H9 (cell line): ENCODE measurements around the gene TOP1. TPM values are rescaled to one million over a fixed set of nuclear protein-coding genes. Genes with fewer than 3 reads are reported as not detected.

Source experiments
- DNase-seq: peaks from one replicate; pipeline ENCODE4 v3.0.0-alpha.2; 2017
- H2AFZ ChIP-seq: one replicate; pipeline ENCODE4 v1.6.1; 2013; ENCODE audit warnings: mild to moderate bottlenecking, low read length, control low read depth, moderate library complexity
- H2AK5ac ChIP-seq: 2 replicates; pipeline ENCODE4 v1.6.1; 2013; ENCODE audit warnings: low read length, control low read depth, mixed read lengths; ENCODE audit not compliant: insufficient read length
- H2BK120ac ChIP-seq: one replicate; pipeline ENCODE4 v1.6.1; 2013; ENCODE audit warnings: low read depth, mild to moderate bottlenecking, low read length, control low read depth, inconsistent platforms; ENCODE audit not compliant: poor library complexity, severe bottlenecking
- H2BK12ac ChIP-seq: 2 replicates; pipeline ENCODE4 v1.6.1; 2013; ENCODE audit warnings: low read length, control low read depth, mixed read lengths, low read depth; ENCODE audit not compliant: insufficient read length
- H2BK15ac ChIP-seq: 2 replicates; pipeline ENCODE4 v1.6.1; 2013; ENCODE audit warnings: low read depth, low read length, control low read depth
- H2BK20ac ChIP-seq: one replicate; pipeline ENCODE4 v1.6.1; 2013; ENCODE audit warnings: low read depth, mild to moderate bottlenecking, low read length, control low read depth, inconsistent platforms; ENCODE audit not compliant: poor library complexity, severe bottlenecking
- H2BK5ac ChIP-seq: 2 replicates; pipeline ENCODE4 v1.6.1; 2013; ENCODE audit warnings: low read length, control low read depth, mixed read lengths; ENCODE audit not compliant: insufficient read length
- H3K14ac ChIP-seq: 2 replicates; pipeline ENCODE4 v1.6.1; 2013; ENCODE audit warnings: low read length, control low read depth; ENCODE audit not compliant: insufficient read depth
- H3K18ac ChIP-seq: 2 replicates; pipeline ENCODE4 v1.6.1; 2013; ENCODE audit warnings: low read depth, mild to moderate bottlenecking, mixed read lengths, low read length, control low read depth; ENCODE audit not compliant: insufficient read length
- H3K23ac ChIP-seq: 2 replicates; pipeline ENCODE4 v1.6.1; 2013; ENCODE audit warnings: low read length, control low read depth, mixed read lengths, low read depth; ENCODE audit not compliant: insufficient read length
- H3K23me2 ChIP-seq: 2 replicates; pipeline ENCODE4 v1.6.1; 2013; ENCODE audit warnings: low read depth, mild to moderate bottlenecking, mixed read lengths, low read length, control low read depth; ENCODE audit not compliant: insufficient read length, poor library complexity, severe bottlenecking
- H3K27ac ChIP-seq: 2 replicates; pipeline ENCODE4 v1.5.1; 2013; ENCODE audit warnings: low read length, control low read depth, mixed read lengths, low read depth; ENCODE audit not compliant: insufficient read length
- H3K27me3 ChIP-seq: 2 replicates; pipeline ENCODE4 v1.6.1; 2013; ENCODE audit warnings: low read length, control low read depth, inconsistent platforms; ENCODE audit not compliant: insufficient read depth
- H3K4ac ChIP-seq: 2 replicates; pipeline ENCODE4 v1.6.1; 2013; ENCODE audit warnings: low read depth, mild to moderate bottlenecking, control low read depth, inconsistent platforms, low read length, moderate library complexity
- H3K4me1 ChIP-seq: 2 replicates; pipeline ENCODE4 v1.6.1; 2013; ENCODE audit warnings: low read length, control low read depth, inconsistent platforms; ENCODE audit not compliant: insufficient read depth
- H3K4me2 ChIP-seq: 2 replicates; pipeline ENCODE4 v1.6.1; 2013; ENCODE audit warnings: low read length, control low read depth, mixed read lengths; ENCODE audit not compliant: insufficient read length, insufficient read depth
- H3K56ac ChIP-seq: 2 replicates; pipeline ENCODE4 v1.6.1; 2013; ENCODE audit warnings: low read depth, mild to moderate bottlenecking, mixed read lengths, low read length, control low read depth; ENCODE audit not compliant: insufficient read length
- H3K79me1 ChIP-seq: 2 replicates; pipeline ENCODE4 v1.6.1; 2013; ENCODE audit warnings: low read depth, mild to moderate bottlenecking, moderate library complexity, low read length, control low read depth, inconsistent platforms; ENCODE audit not compliant: insufficient read depth, poor library complexity, severe bottlenecking
- H3K79me2 ChIP-seq: 2 replicates; pipeline ENCODE4 v1.6.1; 2013; ENCODE audit warnings: low read length, control low read depth, inconsistent platforms; ENCODE audit not compliant: insufficient read depth
- H3K9ac ChIP-seq: 2 replicates; pipeline ENCODE4 v1.6.1; 2013; ENCODE audit warnings: low read length, control low read depth, mixed read lengths; ENCODE audit not compliant: insufficient read length; ENCODE audit errors: extremely low read depth
- H3K9me3 ChIP-seq: one replicate; pipeline ENCODE4 v1.6.1; 2013; ENCODE audit warnings: low read depth, low read length, inconsistent platforms; ENCODE audit not compliant: control insufficient read depth
- H3T11ph ChIP-seq: one replicate; pipeline ENCODE4 v1.6.1; 2013; ENCODE audit warnings: mild to moderate bottlenecking, low read length, control low read depth, inconsistent platforms
- H4K20me1 ChIP-seq: one replicate; pipeline ENCODE4 v1.6.1; 2013; ENCODE audit not compliant: control insufficient read depth, insufficient read length, insufficient read depth
- H4K5ac ChIP-seq: 2 replicates; pipeline ENCODE4 v1.6.1; 2013; ENCODE audit warnings: low read depth, mild to moderate bottlenecking, mixed read lengths, low read length, control low read depth; ENCODE audit not compliant: insufficient read length
- H4K8ac ChIP-seq: replicated peaks from 2 replicates; pipeline ENCODE4 v1.6.1; 2013; ENCODE audit warnings: low read length, control low read depth, mixed read lengths, low read depth; ENCODE audit not compliant: insufficient read length
- H4K91ac ChIP-seq: 2 replicates; pipeline ENCODE4 v1.6.1; 2013; ENCODE audit warnings: low read depth, mild to moderate bottlenecking, moderate library complexity, mixed read lengths, low read length, control low read depth; ENCODE audit not compliant: insufficient read length
- H3K27ac Mint-ChIP-seq, 3 experiments: 2 replicates in 2 of 3; 3 replicates in 1 of 3; pipeline ENCODE4 v1.8.0; 2020 to 2021; ENCODE audit warnings: mixed read lengths in 3 of 3, mild to moderate bottlenecking in 1 of 3, moderate library complexity in 1 of 3
- H3K27me3 Mint-ChIP-seq: 2 replicates; pipeline ENCODE4 v1.8.0; 2021; ENCODE audit warnings: low read depth, mild to moderate bottlenecking, moderate library complexity, mixed read lengths
- H3K36me3 Mint-ChIP-seq, 3 experiments: 2 replicates in 2 of 3; 3 replicates in 1 of 3; pipeline ENCODE4 v1.8.0; 2020 to 2021; ENCODE audit warnings: low read depth in 3 of 3, mixed read lengths in 3 of 3; ENCODE audit not compliant: insufficient read depth in 1 of 3
- H3K4me1 Mint-ChIP-seq, 2 experiments: 2 replicates each; pipeline ENCODE4 v1.8.0; 2020; ENCODE audit warnings: mixed read lengths in 2 of 2
- H3K4me3 Mint-ChIP-seq, 2 experiments: 2 replicates in 1 of 2; 3 replicates in 1 of 2; pipeline ENCODE4 v1.8.0; 2020 to 2021; ENCODE audit warnings: mild to moderate bottlenecking in 2 of 2, mixed read lengths in 2 of 2, moderate library complexity in 1 of 2
- H3K9me3 Mint-ChIP-seq, 2 experiments: 2 replicates in 1 of 2; 3 replicates in 1 of 2; pipeline ENCODE4 v1.8.0; 2020; ENCODE audit warnings: mild to moderate bottlenecking in 2 of 2, mixed read lengths in 2 of 2, moderate library complexity in 1 of 2
- CTCF ChIP-seq: fragments of 200-600 bp; sonication (generic); conservative IDR thresholded peaks from 3 replicates; pipeline ENCODE4 v1.8.0; 2021; ENCODE audit warnings: antibody characterized with exemption, mild to moderate bottlenecking
- WGBS: extraction: QIAGEN DNeasy Blood & Tissue Kit; methylation state at CpG from one replicate; pipeline ENCODE4 v1.1.7; 2013; ENCODE audit warnings: missing lambda C conversion rate, low lambda C conversion rate, mixed read lengths; ENCODE audit not compliant: insufficient read length; ENCODE audit errors: extremely low coverage; 5-methylcytosine and 5-hydroxymethylcytosine counted together
- total RNA-seq: library from RNA; stranded (reverse); gene quantifications from 2 replicates; pipeline ENCODE4 v1.2.1, GENCODE V29; 2021

Gene TOP1
- total RNA-seq, 1 experiment from 2014 or later = 96.4 TPM

- Histone ChIP-seq H3K4me1 (peaks cover 16% of the 10 kb centered on the region; the same call in 1 of the 2 replicates), H3K56ac (no peak overlapping the region), H3K79me2 (peaks cover 28% of the 10 kb centered on the region; the same call in 1 of the 2 replicates), H3K4ac (no peak overlapping the region), H3K23me2 (no peaks in the 10 kb centered on the region), H2BK120ac (no peak overlapping the region), H3K27ac (no peak overlapping the region), H2BK15ac (no peak overlapping the region), H2BK20ac (no peak overlapping the region), H3K9me3 (no peaks in the 10 kb centered on the region), H3K4me2 (peak overlapping the region; percentile 29), H3K18ac (no peak overlapping the region), H4K91ac (no peak overlapping the region), H2BK5ac (no peak overlapping the region), H4K5ac (no peak overlapping the region), H4K8ac (no peak overlapping the region), H2AFZ (no peak overlapping the region), H3K27me3 (no peaks in the 10 kb centered on the region), H2BK12ac (no peak overlapping the region), H3K23ac (no peak overlapping the region), H3K9ac (no peak overlapping the region), H3T11ph (no peak overlapping the region), H3K14ac (no peak overlapping the region), H3K79me1 (peaks cover 5% of the 10 kb centered on the region), H4K20me1 (no peaks in the 10 kb centered on the region), H2AK5ac (no peak overlapping the region)
- H3K4me3 Mint-ChIP-seq = peak overlapping the region; percentile 4 to 47
- no peak for DNase-seq
- H3K9me3 Mint-ChIP-seq = no peaks in the 10 kb centered on the region
- WGBS = no CpG with 5 or more reads among the region's 7 CpGs
- no peak for TF ChIP-seq CTCF
- peaks cover 75 to 79% of the 10 kb centered on the region in 2 experiments for H3K4me1 Mint-ChIP-seq
- no peaks in the 10 kb centered on the region for H3K27me3 Mint-ChIP-seq
- H3K36me3 Mint-ChIP-seq = no peaks in the 10 kb centered on the region; a peak in 1 of 7 replicates
- H3K27ac Mint-ChIP-seq = no peak overlapping the region; a peak in 1 of 7 replicates
Observed at GRCh38 chr20:41048461-41049301, 20.1 kb downstream of the TOP1 start.
